GM21526 (cell line): ENCODE results near the gene TIFAB.

Source experiments
- ATAC-seq: cut with Tn5 transposase; IDR thresholded peaks from one replicate; pipeline ENCODE4 v1.9.1; 2021; ENCODE audit warnings: moderate library complexity; ENCODE audit not compliant: unreplicated experiment, low FRiP score

The TIFAB gene

DNA sequence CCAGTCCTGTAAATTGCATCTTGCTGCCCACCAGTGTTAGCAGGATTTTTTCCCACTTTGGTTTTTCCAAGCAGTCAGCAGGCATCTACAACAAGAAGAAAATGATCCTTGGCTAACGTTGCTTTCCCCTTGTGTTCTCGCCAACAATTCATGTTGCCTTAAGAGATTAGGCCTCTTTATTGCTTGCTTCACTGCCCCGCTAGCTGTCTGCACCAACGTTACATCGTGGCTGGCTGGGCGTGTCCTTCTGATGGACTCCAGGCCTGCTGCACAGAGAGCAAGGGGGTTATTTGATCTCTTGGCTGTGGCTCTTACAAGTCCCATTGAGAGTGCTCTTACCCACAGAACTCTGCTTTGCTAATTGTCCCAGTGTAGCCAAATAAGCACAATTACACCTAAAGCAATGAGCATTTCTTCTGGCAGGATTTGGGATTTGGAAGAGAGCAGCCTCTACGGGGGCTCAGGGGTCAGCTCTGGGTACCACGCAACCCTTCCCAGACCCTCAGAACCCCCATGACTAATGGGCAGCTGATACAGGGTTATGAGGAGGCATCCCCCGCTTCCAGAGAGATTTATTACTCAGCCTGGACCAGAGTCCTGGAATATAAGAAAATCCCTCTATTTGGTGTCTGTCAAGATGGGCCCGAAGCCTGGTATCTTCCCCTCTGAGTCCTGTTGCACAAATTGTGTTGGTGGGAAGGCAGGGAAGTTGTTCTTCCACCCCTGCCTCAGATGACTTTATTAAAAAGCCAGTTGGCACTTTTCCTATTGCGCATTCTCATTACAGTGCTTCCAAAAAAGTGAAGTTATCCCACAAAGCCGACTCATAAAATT lies 22.6 kb downstream of the TIFAB start:
- no peak for ATAC-seq

GRCh38 chr5:135428586-135428985 lies 23.6 kb downstream of the TIFAB start:
- ATAC-seq = no peak

DNA sequence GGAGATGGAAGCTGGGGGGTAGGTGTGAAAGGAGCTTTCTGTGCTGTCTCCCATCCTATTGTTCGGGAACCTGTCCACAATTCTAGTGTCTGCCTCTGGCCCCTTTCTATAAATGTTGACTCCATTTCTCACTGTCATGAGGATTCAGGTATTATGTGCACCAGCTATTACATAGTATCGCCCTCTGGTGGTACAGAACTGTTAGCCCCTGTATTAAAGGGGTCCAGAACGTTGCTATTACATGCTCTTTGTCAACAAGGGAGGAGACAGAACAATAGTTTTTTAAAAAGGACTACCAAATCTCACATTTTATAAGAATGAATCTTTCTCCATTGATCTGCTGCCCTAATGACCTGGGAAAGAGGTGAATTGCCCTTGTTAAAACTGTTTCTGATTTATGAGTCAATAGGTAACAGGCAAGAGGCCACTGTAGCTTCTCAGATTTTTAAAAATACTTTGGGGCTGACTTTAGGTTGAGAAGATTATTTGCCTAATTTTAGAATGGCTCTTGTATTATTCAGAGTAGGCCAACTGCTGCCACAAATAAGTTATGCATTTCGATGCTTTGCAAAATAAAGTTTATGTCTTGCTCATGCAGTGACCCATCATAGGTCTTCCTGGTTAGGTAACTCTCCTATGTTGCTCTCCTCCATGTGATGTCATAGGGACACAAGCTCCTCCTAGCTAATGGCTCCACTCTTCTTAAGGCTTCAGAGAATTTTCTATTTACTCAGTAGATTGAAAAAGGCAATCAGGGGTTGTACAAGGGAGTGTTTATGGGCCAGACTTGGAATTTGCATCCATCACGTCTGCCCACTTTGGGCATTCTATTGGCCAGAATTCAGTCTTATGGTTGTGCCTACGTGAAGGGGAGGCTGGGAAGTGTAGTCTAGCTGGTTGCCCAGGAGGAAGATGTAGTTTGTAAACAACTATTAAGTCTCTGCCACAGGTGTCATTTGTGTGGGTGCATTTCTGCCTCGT lies 25.8 kb downstream of the TIFAB start:
- ATAC-seq = peak; percentile 86

GRCh38 chr5:135425641-135426040 lies 26.5 kb downstream of the TIFAB start:
- no peak for ATAC-seq

DNA sequence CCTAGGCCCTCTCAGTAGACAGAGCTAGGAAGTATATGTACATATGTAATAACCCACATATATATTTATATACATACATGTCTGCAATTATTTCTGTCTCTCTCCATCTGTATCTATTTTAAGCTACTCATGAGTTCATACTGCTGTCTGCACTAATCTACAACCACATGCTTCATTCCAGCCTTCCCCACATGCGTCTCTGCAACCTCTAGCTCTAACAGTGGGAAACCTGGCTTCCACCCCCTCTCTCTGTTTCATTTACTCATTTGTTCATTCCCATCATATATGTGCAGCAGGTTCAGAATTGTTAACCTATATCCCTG lies 28.3 kb downstream of the TIFAB start:
- ATAC-seq = no peak

DNA sequence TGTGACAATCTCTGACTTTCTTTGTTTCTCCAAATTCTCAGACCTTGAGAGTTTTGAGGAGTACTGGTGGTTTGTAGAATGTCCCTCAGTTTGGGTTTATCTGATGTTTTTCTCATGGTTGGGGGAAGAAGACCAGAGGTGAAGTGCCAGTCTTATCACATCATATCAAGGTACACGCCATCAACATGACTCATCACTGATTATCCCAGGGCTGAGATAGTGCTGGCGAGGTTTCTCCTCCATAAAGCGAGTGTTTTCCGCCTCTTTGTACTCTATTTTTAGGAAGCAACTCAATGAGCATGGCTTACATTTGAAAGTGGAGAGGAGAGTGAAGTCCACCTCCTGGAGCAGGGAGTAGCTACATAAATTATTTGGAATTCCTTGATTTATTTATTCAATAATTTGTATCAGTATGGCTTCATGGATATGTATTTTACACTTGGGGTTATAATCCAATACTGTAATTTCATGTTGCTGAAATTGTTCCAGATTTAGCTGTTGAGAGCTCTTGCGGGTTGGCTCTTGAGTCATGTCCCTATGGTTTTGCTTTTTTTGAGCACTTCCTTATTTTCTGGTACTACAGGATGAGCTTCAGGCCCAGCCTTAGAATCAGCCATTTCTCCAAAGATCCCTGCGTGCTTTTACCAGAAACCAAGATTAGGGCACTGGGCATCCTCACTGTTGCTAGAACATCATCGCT lies 28.9 kb downstream of the TIFAB start:
- ATAC-seq = no peak

- no peak for ATAC-seq
These were observed 29.7 kb downstream of the TIFAB start for GRCh38 chr5:135422419-135422818.

DNA sequence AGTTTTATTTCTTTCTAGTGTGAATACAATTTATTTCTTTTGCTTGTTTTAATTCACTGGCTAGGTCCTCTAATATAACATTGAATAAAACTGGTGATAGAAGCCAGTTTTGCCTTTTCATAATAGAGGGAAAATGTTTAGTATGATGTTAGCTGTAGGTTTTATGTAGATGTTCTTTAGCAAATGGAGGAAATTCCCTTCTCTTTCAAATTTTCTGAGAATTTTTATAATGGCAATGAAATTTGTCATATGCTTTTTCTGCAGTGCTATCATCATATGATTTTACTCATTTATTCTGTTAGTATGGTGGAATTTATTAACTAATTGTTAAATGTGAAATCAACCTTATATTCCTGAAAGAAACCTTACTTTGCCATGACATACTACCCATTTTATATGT lies 35.1 kb downstream of the TIFAB start:
- no peak for ATAC-seq

DNA sequence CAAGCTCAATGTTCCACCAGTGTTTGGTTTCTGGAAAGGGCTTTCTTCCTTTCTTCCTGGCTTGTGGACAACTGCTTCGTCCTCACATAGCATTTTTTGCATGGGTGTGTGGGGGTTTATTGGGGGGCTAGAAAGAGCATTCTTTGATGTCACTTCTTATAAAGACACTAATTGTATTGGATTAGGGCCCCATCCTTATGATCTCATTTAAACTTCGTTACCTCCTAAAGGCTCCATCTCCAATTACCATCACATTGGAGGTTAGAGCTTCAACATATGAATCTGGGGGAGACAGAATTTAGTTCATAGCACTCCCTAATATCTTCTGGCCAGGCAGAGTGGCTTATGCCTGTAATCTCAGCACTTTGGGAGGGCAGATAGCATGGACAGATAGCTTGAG lies 47.1 kb downstream of the TIFAB start:
- no peak for ATAC-seq

DNA sequence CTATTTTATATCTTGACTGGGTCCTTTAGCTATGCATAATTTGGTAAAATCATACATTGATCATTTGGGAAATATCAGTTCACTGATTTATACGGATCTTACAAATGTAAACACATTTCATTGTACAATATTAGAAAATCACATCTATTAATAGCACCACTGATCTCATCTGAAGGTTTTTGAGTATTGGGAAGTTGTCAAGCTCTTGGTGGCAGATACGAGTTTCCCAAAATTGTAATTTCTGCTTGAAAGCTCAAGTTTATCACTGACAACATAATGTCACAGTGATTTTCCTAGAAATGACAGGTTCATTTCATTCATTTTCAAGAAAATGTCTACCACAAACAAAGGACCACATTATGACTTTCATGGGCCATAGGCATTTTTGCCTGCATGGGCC lies 50.1 kb downstream of the TIFAB start:
- ATAC-seq = no peak

DNA sequence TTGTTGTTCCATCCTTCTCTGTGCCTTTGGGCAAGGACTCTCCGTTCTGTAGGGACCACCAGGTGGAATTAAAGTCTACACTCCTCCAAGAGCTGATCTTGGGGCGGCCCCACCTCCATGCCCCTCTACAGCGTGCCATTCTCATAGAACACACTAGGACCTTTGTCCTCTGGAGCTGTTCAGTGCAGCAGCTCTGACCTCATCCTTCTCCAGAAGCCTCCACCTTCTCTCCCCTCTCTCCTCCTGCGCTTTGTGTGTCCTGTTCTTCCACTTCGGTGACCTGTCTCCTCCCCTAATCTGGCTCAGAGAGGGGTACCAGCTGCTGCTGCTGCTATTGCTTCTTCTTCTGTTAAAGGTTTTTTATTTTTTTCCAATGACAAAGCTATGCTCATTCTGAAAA lies 51.3 kb downstream of the TIFAB start:
- ATAC-seq = no peak

GRCh38 chr5:135399794-135400542 lies 52.2 kb downstream of the TIFAB start:
- no peak for ATAC-seq

DNA sequence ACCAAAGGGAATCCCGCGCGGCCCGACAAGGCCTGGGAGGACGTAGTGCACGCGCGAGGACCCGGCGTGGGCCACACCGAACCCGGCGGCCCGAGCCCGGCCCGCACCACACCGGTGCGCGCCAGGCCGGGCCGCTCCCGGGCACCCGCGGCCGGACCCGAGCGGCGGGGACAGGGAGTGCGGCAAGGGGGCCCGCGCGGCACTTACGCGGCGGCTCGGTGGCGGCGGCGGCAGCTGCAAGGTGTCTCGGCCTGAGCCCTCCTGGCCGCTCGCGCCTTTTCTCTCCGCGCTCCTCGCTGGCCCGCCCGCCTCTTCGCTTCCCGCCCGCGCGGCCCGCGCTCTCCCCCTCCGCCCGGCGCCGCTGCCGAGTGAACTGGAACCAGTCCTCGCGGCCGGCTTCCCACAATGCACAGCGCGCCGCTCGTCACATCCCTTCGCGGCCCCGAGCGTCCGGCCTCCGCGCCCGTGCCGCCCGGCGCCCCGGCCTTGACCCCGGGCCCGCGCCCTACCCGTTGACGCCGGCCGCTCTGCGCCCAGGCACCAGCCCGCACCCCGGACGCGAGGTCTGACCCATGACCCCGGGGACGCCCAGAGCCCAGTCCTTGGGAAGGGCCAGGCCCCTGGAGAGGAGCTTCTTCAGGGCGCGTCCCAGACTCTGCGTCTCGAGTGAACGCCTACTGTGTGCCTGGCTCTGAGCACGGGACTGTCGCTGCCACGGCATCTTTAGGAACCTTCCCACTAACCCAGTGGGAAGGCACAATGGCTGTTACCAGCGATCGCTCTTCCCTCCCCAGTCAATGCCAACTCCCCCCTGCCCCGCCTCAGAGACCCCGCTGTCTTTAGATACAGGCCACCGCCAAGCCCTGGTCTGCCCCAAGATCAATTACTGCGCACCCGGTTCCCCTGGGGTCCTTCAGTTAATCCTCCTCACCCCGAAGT lies 53.0 kb downstream of the TIFAB start, which contains the start of gene MACROH2A1:
TSS of gene MACROH2A1 (minus strand) at position 377 of the 939 bp plus-strand sequence. CDS start 10,138 bp downstream, outside the sequence.
- ATAC-seq = peak; percentile 75

DNA sequence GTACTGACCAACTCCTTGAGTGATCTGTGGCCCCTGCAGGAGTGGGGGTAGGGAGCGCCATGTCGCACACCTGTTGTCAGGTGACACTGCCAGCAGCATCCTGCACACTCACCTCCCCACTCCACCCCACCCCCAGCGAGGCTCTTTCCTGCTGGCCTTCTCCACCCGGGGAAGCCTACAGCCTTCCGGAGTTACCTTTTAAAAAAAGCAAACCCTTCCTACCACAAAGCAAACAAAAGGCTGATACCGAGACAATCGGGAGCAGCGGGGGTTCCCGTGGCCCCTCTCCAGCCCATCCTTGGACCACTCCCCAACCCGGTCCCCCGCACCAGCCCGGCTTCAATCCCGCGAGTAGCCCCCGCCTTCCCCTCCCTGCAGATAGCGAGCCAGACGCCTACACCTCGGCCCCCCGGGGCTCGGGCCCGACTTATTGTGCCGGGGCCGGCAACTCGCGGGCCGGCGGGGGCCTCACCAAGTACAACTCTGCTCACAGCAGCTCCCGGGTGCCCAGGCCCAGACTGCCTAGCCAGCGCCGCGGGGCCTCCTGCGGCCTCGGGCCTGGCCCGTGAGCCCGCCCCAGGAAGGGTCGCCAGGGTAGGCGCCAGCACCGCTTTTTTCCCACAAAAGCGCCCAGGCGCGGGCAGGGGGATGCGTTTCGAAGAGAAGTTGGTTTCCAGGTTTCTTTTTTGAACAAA lies 53.8 kb downstream of the TIFAB start:
- peak; percentile 38 for ATAC-seq
